WTC11 (cell line): ENCODE results near the gene P4HTM. TPM values are rescaled to one million over a fixed set of nuclear protein-coding genes. Genes with fewer than 3 reads are reported as not detected.

ENCODE experiments used
- ATAC-seq: fragments of 200-7000 bp; cut with Tn5 transposase; 2 replicates; pipeline ENCODE4 v1.10.0; 2021; ENCODE audit warnings: mild to moderate bottlenecking, moderate library complexity
- CTCF ChIA-PET: fragments of 300-600 bp; sonication (Branson Sonifier 250); formaldehyde crosslinking; loops from one replicate; lab custom pipeline; 2021; ENCODE audit warnings: antibody characterized with exemption; lab: Charles Lee
- POLR2A ChIA-PET: fragments of 350-600 bp; sonication (Branson Sonifier 250); formaldehyde crosslinking; loops from one replicate; lab custom pipeline; 2021; ENCODE audit warnings: antibody characterized with exemption; lab: Charles Lee
- DNase-seq: peaks from one replicate; pipeline ENCODE4 v3.0.0; 2021; ENCODE audit warnings: low spot score
- H3K27ac Mint-ChIP-seq: 2 replicates; pipeline ENCODE4 v1.8.0; 2021; ENCODE audit warnings: mixed read lengths
- H3K27me3 Mint-ChIP-seq: 2 replicates; pipeline ENCODE4 v1.8.0; 2021; ENCODE audit warnings: low read depth, mild to moderate bottlenecking, moderate library complexity, mixed read lengths
- H3K36me3 Mint-ChIP-seq: 2 replicates; pipeline ENCODE4 v1.8.0; 2021; ENCODE audit warnings: mixed read lengths
- H3K4me1 Mint-ChIP-seq: 2 replicates; pipeline ENCODE4 v1.8.0; 2022; ENCODE audit warnings: mixed read lengths
- H3K4me3 Mint-ChIP-seq: 2 replicates; pipeline ENCODE4 v1.8.0; 2021; ENCODE audit warnings: mild to moderate bottlenecking, moderate library complexity, mixed read lengths
- H3K9me3 Mint-ChIP-seq: 2 replicates; pipeline ENCODE4 v1.8.0; 2021; ENCODE audit warnings: mixed read lengths
- AFF4 ChIP-seq: sonication (generic); formaldehyde crosslinking; IDR thresholded peaks from 2 replicates; pipeline ENCODE4 v1.8.1; 2023; ENCODE audit warnings: mild to moderate bottlenecking, missing genetic modification reagents, borderline replicate concordance
- CDX4 ChIP-seq: fragments of 250-450 bp; sonication (Bioruptor Pico); IDR thresholded peaks from 2 replicates; pipeline ENCODE4 v1.9.0; 2021; ENCODE audit warnings: moderate library complexity, mild to moderate bottlenecking, inconsistent platforms, borderline replicate concordance
- E2F4 ChIP-seq: sonication (generic); formaldehyde crosslinking; IDR thresholded peaks from 2 replicates; pipeline ENCODE4 v1.8.1; 2022; ENCODE audit warnings: low read depth, mild to moderate bottlenecking, moderate library complexity, missing genetic modification reagents, borderline replicate concordance
- EMX1 ChIP-seq: fragments of 250-450 bp; sonication (Bioruptor Pico); IDR thresholded peaks from 2 replicates; pipeline ENCODE4 v1.8.0; 2021; ENCODE audit warnings: mild to moderate bottlenecking
- ESRRA ChIP-seq: sonication (generic); formaldehyde crosslinking; IDR thresholded peaks from 2 replicates; pipeline ENCODE4 v1.8.1; 2022; ENCODE audit warnings: mild to moderate bottlenecking, missing genetic modification reagents, borderline replicate concordance
- ETV6 ChIP-seq: sonication (generic); formaldehyde crosslinking; IDR thresholded peaks from 2 replicates; pipeline ENCODE4 v1.8.1; 2022; ENCODE audit warnings: mild to moderate bottlenecking, missing genetic modification reagents
- FOXP4 ChIP-seq: sonication (generic); formaldehyde crosslinking; IDR thresholded peaks from 2 replicates; pipeline ENCODE4 v1.8.0; 2022; ENCODE audit warnings: mild to moderate bottlenecking, missing genetic modification reagents
- GTF2I ChIP-seq: fragments of 250-450 bp; sonication (Bioruptor Pico); conservative IDR thresholded peaks from 2 replicates; pipeline ENCODE4 v1.4.0; 2021; ENCODE audit warnings: mild to moderate bottlenecking
- IRF2 ChIP-seq: sonication (generic); formaldehyde crosslinking; IDR thresholded peaks from 2 replicates; pipeline ENCODE4 v1.8.0; 2022; ENCODE audit warnings: low read depth, missing genetic modification reagents, borderline replicate concordance
- JAZF1 ChIP-seq: fragments of 250-450 bp; sonication (Bioruptor Pico); IDR thresholded peaks from 2 replicates; pipeline ENCODE4 v1.9.0; 2021; ENCODE audit warnings: moderate library complexity, mild to moderate bottlenecking, inconsistent platforms
- MLX ChIP-seq: sonication (generic); formaldehyde crosslinking; IDR thresholded peaks from 2 replicates; pipeline ENCODE4 v1.8.1; 2023; ENCODE audit warnings: mild to moderate bottlenecking, missing genetic modification reagents, moderate library complexity
- MXD4 ChIP-seq: fragments of 250-450 bp; sonication (Bioruptor Pico); IDR thresholded peaks from 2 replicates; pipeline ENCODE4 v1.8.0; 2021; ENCODE audit warnings: mild to moderate bottlenecking, moderate library complexity, borderline replicate concordance
- NR2C2 ChIP-seq: sonication (generic); formaldehyde crosslinking; IDR thresholded peaks from 2 replicates; pipeline ENCODE4 v1.8.0; 2022; ENCODE audit warnings: mild to moderate bottlenecking, missing genetic modification reagents
- SMAD4 ChIP-seq: sonication (generic); formaldehyde crosslinking; IDR thresholded peaks from 2 replicates; pipeline ENCODE4 v1.8.0; 2022; ENCODE audit warnings: mild to moderate bottlenecking, missing genetic modification reagents
- SP1 ChIP-seq: sonication (generic); formaldehyde crosslinking; conservative IDR thresholded peaks from 2 replicates; pipeline ENCODE4 v1.8.1; 2022; ENCODE audit warnings: missing genetic modification reagents
- TCF7 ChIP-seq: sonication (generic); formaldehyde crosslinking; IDR thresholded peaks from 2 replicates; pipeline ENCODE4 v1.8.0; 2022; ENCODE audit warnings: mild to moderate bottlenecking, low read depth, missing genetic modification reagents, moderate library complexity
- ZBTB21 ChIP-seq: sonication (generic); formaldehyde crosslinking; IDR thresholded peaks from 2 replicates; pipeline ENCODE4 v1.8.1; 2023; ENCODE audit warnings: mild to moderate bottlenecking, missing genetic modification reagents, borderline replicate concordance
- ZNF219 ChIP-seq: sonication (generic); formaldehyde crosslinking; IDR thresholded peaks from 2 replicates; pipeline ENCODE4 v1.8.0; 2023; ENCODE audit warnings: missing genetic modification reagents, mild to moderate bottlenecking, borderline replicate concordance
- ZNF396 ChIP-seq: fragments of 250-450 bp; sonication (Bioruptor Pico); IDR thresholded peaks from 2 replicates; pipeline ENCODE4 v1.8.0; 2021; ENCODE audit warnings: mild to moderate bottlenecking, moderate library complexity, borderline replicate concordance
- ZNF512 ChIP-seq: sonication (generic); formaldehyde crosslinking; IDR thresholded peaks from 2 replicates; pipeline ENCODE4 v1.8.1; 2022; ENCODE audit warnings: missing genetic modification reagents, borderline replicate concordance
- total RNA-seq: library from RNA; stranded (reverse); gene quantifications from 3 replicates; pipeline ENCODE4 v1.2.3, GENCODE V29; 2021

P4HTM gene
- total RNA-seq, 1 experiment from 2014 or later = 21.9 TPM

GRCh38 chr3:48962340-48962739 is 27.7 kb upstream of the P4HTM start:
- H3K27ac Mint-ChIP-seq = peak overlapping the region; percentile 89

More at GRCh38 chr3:48962340-48962739, 27.7 kb upstream of the P4HTM start:
- CTCF ChIA-PET = interaction anchor here (1.0 to 1.3 kb wide), 2 partner anchors 25 to 222 kb away, joined by 4 read pairs; no protein-coding TSS in a partner anchor
- H3K36me3 Mint-ChIP-seq = peaks cover 28% of the 10 kb centered on the region
- POLR2A ChIA-PET = no interaction called here
- no peak for DNase-seq
- peaks cover 45% of the 10 kb centered on the region for H3K4me1 Mint-ChIP-seq
- no peaks in the 10 kb centered on the region for H3K9me3 Mint-ChIP-seq
- no peak overlapping the region for H3K4me3 Mint-ChIP-seq
- no peak; the same call in 1 of the 2 replicates for ATAC-seq
- no peak for TF ChIP-seq FOXP4
- no peak for TF ChIP-seq ESRRA
- no peak for TF ChIP-seq GTF2I (CRISPR knock-in tag)
- no peak for TF ChIP-seq MLX (CRISPR knock-in tag)
- no peak for TF ChIP-seq MXD4 (CRISPR knock-in tag)
- no peak for TF ChIP-seq EMX1 (CRISPR knock-in tag)
- no peak for TF ChIP-seq ETV6 (CRISPR knock-in tag)
- TF ChIP-seq IRF2 (CRISPR knock-in tag) = no peak
- no peak for TF ChIP-seq TCF7 (CRISPR knock-in tag)
- no peak for TF ChIP-seq ZNF396
- TF ChIP-seq AFF4 (CRISPR knock-in tag) = no peak
- no peak for TF ChIP-seq ZNF219 (CRISPR knock-in tag)
- TF ChIP-seq E2F4 (CRISPR knock-in tag) = no peak
- TF ChIP-seq SP1 = no peak
- no peak for TF ChIP-seq CDX4 (CRISPR knock-in tag)
- no peak for TF ChIP-seq ZNF512 (CRISPR knock-in tag)
- no peak for TF ChIP-seq ZBTB21 (CRISPR knock-in tag)
- TF ChIP-seq NR2C2 (CRISPR knock-in tag) = no peak
- TF ChIP-seq SMAD4 (CRISPR knock-in tag) = no peak
- TF ChIP-seq JAZF1 = no peak
- no peaks in the 10 kb centered on the region for H3K27me3 Mint-ChIP-seq
